K562 (cell line): ENCODE results near the gene SPRR2A. TPM values are rescaled to one million over a fixed set of nuclear protein-coding genes. Genes with fewer than 3 reads are reported as not detected.

Experiments used
- ATF7 ChIP-seq: fragments of 450-650 bp; IDR thresholded peaks from 2 replicates; pipeline ENCODE4 v1.7.1; 2014; ENCODE audit warnings: mild to moderate bottlenecking, moderate library complexity
- FOXK1 ChIP-seq: sonication (generic); formaldehyde crosslinking; IDR thresholded peaks from 2 replicates; pipeline ENCODE4 v1.8.0; 2022; ENCODE audit warnings: missing genetic modification reagents, mild to moderate bottlenecking, borderline replicate concordance
- HDAC3 ChIP-seq: fragments of 450-650 bp; IDR thresholded peaks from 2 replicates; pipeline ENCODE4 v1.6.1; 2018; ENCODE audit warnings: borderline replicate concordance, mild to moderate bottlenecking, moderate library complexity; ENCODE audit not compliant: partially characterized antibody
- PCBP1 ChIP-seq: fragments of 200-400 bp; formaldehyde crosslinking; IDR thresholded peaks from 2 replicates; pipeline ENCODE4 v1.6.1; 2018; ENCODE audit warnings: mild to moderate bottlenecking, low read depth, low read length; ENCODE audit not compliant: poor library complexity, severe bottlenecking
- POLR3A ChIP-seq: IDR thresholded peaks from 2 replicates; pipeline ENCODE4 v1.6.1; 2011; ENCODE audit warnings: borderline replicate concordance, mild to moderate bottlenecking, moderate library complexity; ENCODE audit not compliant: insufficient read length, insufficient read depth; ENCODE audit errors: extremely low read depth
- TARDBP ChIP-seq: fragments of 450-650 bp; IDR thresholded peaks from 2 replicates; pipeline ENCODE4 v1.6.1; 2016
- ZNF431 ChIP-seq: sonication (generic); formaldehyde crosslinking; IDR thresholded peaks from 2 replicates; pipeline ENCODE4 v1.8.0; 2022; ENCODE audit warnings: mild to moderate bottlenecking, missing genetic modification reagents
- ZNF507 ChIP-seq: conservative IDR thresholded peaks from 2 replicates; pipeline ENCODE4 v1.6.1; 2017; ENCODE audit warnings: missing genetic modification characterization, missing compliant biosample characterization
- ZNF668 ChIP-seq: fragments of 250-450 bp; sonication (Bioruptor Pico); IDR thresholded peaks from 2 replicates; pipeline ENCODE4 v1.8.0; 2022; ENCODE audit warnings: mild to moderate bottlenecking, inconsistent platforms
- polyA plus RNA-seq, 8 experiments: library from polyadenylated mRNA; depleted of rRNA in 4 of 8; stranded (reverse) in 5 of 8; unstranded in 3 of 8; fragments of >200 nt; fragmentation: Nextera tagmentation in 2 of 8; fragmentation: Illumina TruSeq in 1 of 8; extraction: Ambion mirVana in 2 of 8; extraction: Trizol in 1 of 8; gene quantifications; 2 replicates each; pipeline versions ENCODE4 v1.2.1 to v1.2.3, GENCODE V29; 2011 to 2014; ENCODE audit warnings: inconsistent platforms in 1 of 8, missing spikeins in 1 of 8
- total RNA-seq, 7 experiments: library from RNA; depleted of rRNA in 6 of 7; stranded (reverse); fragments of >200 nt in 6 of 7; fragmentation: Illumina TruSeq in 2 of 7; extraction: Trizol in 2 of 7; gene quantifications; 2 replicates each; pipeline versions ENCODE4 v1.2.1 to v1.2.3, GENCODE V29; 2011 to 2021; ENCODE audit warnings: low replicate concordance in 1 of 7
- TF ChIP-seq, protein P1 (sequence below): fragments of 450-650 bp; IDR thresholded peaks from 2 replicates; pipeline ENCODE4 v1.6.1; 2018; ENCODE audit warnings: mild to moderate bottlenecking, low read depth; ENCODE audit not compliant: partially characterized antibody
- TF ChIP-seq, protein P2 (sequence below), 3 experiments: fragments of 200-800 bp in 1 of 3; fragments of 250-450 bp in 1 of 3; fragments of 450-650 bp in 1 of 3; sonication (Bioruptor Pico) in 1 of 3; sonication (Bioruptor generic) in 1 of 3; formaldehyde crosslinking in 1 of 3; IDR thresholded peaks; 2 replicates each; pipeline versions ENCODE4 v1.6.1 to v1.8.0; 2016 to 2022; ENCODE audit warnings: mild to moderate bottlenecking in 2 of 3, missing genetic modification characterization in 2 of 3, missing compliant biosample characterization in 1 of 3, moderate library complexity in 1 of 3
- TF ChIP-seq, protein P3 (sequence below): fragments of 250-450 bp; sonication (Bioruptor Pico); IDR thresholded peaks from 2 replicates; pipeline ENCODE4 v1.4.0; 2020
- TF ChIP-seq, protein P4 (sequence below): fragments of 250-450 bp; sonication (Bioruptor Pico); IDR thresholded peaks from 2 replicates; pipeline ENCODE4 v1.8.0; 2021; ENCODE audit warnings: moderate library complexity, mild to moderate bottlenecking, inconsistent platforms

The SPRR2A gene
- total and polyA plus RNA-seq, 9 of the 15 experiments (the other 6 are each of a cell fraction or from before 2014, with no cell fraction given) = 0.17 TPM; not detected in 8

DNA sequence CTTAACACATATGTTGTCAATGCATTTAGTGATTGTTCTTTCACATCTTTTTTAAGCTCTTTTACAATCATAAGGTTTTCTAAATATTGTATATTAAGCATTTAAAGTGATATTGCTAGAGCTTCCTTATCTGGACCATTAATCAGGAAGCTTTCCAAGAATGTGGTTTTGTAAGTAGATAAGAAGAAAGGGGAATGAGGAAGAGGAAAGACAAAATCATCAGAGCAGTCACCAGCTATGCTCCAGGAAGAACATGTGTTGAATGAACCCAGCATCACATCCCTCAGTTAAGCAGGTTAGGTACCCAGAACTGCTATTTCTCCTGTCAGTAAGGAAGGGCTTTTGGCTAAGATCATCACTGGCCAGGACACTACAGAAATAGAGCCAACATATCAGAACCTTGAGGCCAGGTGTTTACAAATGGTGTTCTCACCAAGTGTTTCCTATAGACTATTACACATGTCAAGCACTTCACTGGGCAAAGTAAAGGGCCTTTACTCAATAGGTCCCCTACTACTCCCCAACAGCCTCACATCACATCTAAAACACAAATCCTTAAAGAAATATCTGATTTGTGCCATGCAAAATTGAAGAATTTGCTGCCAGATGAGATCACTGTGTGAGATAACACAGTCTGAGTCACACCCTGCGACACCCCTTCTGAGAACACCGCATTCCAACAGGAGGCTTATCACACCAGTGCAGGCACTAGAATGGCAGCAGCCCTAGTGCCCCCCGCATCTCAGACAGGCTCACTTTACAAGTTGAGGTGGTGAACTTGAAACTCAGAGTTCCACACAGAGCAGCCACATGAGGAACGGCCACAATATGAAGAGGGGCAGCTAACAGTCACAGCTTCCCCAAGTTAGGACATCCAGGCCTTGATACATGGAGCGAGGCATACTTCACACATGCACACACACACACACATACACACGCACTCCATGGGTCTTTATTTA is 1.8 kb upstream of the SPRR2A start (continued):
- TF ChIP-seq, protein P1, sequence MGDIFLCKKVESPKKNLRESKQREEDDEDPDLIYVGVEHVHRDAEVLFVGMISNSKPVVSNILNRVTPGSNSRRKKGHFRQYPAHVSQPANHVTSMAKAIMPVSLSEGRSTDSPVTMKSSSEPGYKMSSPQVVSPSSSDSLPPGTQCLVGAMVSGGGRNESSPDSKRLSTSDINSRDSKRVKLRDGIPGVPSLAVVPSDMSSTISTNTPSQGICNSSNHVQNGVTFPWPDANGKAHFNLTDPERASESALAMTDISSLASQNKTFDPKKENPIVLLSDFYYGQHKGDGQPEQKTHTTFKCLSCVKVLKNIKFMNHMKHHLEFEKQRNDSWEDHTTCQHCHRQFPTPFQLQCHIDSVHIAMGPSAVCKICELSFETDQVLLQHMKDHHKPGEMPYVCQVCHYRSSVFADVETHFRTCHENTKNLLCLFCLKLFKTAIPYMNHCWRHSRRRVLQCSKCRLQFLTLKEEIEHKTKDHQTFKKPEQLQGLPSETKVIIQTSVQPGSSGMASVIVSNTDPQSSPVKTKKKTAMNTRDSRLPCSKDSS = no peak
- TF ChIP-seq, protein P2, sequence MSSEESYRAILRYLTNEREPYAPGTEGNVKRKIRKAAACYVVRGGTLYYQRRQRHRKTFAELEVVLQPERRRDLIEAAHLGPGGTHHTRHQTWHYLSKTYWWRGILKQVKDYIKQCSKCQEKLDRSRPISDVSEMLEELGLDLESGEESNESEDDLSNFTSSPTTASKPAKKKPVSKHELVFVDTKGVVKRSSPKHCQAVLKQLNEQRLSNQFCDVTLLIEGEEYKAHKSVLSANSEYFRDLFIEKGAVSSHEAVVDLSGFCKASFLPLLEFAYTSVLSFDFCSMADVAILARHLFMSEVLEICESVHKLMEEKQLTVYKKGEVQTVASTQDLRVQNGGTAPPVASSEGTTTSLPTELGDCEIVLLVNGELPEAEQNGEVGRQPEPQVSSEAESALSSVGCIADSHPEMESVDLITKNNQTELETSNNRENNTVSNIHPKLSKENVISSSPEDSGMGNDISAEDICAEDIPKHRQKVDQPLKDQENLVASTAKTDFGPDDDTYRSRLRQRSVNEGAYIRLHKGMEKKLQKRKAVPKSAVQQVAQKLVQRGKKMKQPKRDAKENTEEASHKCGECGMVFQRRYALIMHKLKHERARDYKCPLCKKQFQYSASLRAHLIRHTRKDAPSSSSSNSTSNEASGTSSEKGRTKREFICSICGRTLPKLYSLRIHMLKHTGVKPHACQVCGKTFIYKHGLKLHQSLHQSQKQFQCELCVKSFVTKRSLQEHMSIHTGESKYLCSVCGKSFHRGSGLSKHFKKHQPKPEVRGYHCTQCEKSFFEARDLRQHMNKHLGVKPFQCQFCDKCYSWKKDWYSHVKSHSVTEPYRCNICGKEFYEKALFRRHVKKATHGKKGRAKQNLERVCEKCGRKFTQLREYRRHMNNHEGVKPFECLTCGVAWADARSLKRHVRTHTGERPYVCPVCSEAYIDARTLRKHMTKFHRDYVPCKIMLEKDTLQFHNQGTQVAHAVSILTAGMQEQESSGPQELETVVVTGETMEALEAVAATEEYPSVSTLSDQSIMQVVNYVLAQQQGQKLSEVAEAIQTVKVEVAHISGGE (CRISPR knock-in tag; IDR thresholded peaks at IDR 0.05) = peak in 1 of 3 experiments; percentile 57; a peak in 2 of 6 replicates
- TF ChIP-seq, protein P3, sequence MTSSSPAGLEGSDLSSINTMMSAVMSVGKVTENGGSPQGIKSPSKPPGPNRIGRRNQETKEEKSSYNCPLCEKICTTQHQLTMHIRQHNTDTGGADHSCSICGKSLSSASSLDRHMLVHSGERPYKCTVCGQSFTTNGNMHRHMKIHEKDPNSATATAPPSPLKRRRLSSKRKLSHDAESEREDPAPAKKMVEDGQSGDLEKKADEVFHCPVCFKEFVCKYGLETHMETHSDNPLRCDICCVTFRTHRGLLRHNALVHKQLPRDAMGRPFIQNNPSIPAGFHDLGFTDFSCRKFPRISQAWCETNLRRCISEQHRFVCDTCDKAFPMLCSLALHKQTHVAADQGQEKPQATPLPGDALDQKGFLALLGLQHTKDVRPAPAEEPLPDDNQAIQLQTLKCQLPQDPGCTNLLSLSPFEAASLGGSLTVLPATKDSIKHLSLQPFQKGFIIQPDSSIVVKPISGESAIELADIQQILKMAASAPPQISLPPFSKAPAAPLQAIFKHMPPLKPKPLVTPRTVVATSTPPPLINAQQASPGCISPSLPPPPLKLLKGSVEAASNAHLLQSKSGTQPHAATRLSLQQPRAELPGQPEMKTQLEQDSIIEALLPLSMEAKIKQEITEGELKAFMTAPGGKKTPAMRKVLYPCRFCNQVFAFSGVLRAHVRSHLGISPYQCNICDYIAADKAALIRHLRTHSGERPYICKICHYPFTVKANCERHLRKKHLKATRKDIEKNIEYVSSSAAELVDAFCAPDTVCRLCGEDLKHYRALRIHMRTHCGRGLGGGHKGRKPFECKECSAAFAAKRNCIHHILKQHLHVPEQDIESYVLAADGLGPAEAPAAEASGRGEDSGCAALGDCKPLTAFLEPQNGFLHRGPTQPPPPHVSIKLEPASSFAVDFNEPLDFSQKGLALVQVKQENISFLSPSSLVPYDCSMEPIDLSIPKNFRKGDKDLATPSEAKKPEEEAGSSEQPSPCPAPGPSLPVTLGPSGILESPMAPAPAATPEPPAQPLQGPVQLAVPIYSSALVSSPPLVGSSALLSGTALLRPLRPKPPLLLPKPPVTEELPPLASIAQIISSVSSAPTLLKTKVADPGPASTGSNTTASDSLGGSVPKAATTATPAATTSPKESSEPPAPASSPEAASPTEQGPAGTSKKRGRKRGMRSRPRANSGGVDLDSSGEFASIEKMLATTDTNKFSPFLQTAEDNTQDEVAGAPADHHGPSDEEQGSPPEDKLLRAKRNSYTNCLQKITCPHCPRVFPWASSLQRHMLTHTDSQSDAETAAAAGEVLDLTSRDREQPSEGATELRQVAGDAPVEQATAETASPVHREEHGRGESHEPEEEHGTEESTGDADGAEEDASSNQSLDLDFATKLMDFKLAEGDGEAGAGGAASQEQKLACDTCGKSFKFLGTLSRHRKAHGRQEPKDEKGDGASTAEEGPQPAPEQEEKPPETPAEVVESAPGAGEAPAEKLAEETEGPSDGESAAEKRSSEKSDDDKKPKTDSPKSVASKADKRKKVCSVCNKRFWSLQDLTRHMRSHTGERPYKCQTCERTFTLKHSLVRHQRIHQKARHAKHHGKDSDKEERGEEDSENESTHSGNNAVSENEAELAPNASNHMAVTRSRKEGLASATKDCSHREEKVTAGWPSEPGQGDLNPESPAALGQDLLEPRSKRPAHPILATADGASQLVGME (CRISPR knock-in tag) = no peak
- TF ChIP-seq ZNF668 (CRISPR knock-in tag) (no peak), FOXK1 (CRISPR knock-in tag) (no peak), HDAC3 (peak; percentile 50), ZNF431 (CRISPR knock-in tag) (no peak), POLR3A (no peak), ATF7 (peak; percentile 82), PCBP1 (no peak), TARDBP (peak; percentile 51; the same call in 1 of the 2 replicates), ZNF507 (tag) (no peak)
- TF ChIP-seq, protein P4, sequence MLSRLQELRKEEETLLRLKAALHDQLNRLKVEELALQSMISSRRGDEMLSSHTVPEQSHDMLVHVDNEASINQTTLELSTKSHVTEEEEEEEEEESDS (CRISPR knock-in tag) = no peak
